MM.1S (cell line): ENCODE measurements around the gene KRT6C.

Source experiments
- DNase-seq: peaks from one replicate; pipeline ENCODE4 v3.0.0-alpha.2; 2015
- H2AFZ ChIP-seq: fragments of 300-600 bp; sonication (generic); 2 replicates; pipeline ENCODE4 v1.6.0; 2016; ENCODE audit warnings: antibody characterized with exemption, low read length
- H3F3A ChIP-seq: fragments of 300-600 bp; sonication (generic); 2 replicates; pipeline ENCODE4 v1.6.1; 2016; ENCODE audit warnings: mild to moderate bottlenecking, antibody characterized with exemption, low read length, moderate library complexity, mixed read lengths; ENCODE audit not compliant: insufficient read depth
- H3K27ac ChIP-seq: fragments of 300-600 bp; sonication (generic); 2 replicates; pipeline ENCODE4 v1.5.1; 2016; ENCODE audit warnings: mild to moderate bottlenecking, low read length
- H3K27me3 ChIP-seq: fragments of 300-600 bp; sonication (generic); replicated peaks from 2 replicates; pipeline ENCODE4 v1.6.0; 2016; ENCODE audit warnings: low read length; ENCODE audit not compliant: insufficient read depth
- H3K36me3 ChIP-seq: fragments of 300-600 bp; sonication (generic); replicated peaks from 2 replicates; pipeline ENCODE4 v1.6.1; 2016; ENCODE audit warnings: mild to moderate bottlenecking, low read length, mixed read lengths; ENCODE audit not compliant: insufficient read depth
- H3K4me1 ChIP-seq: fragments of 300-600 bp; sonication (generic); 2 replicates; pipeline ENCODE4 v1.6.1; 2016; ENCODE audit warnings: low read length, mixed read lengths
- H3K4me2 ChIP-seq: fragments of 300-600 bp; sonication (generic); 2 replicates; pipeline ENCODE4 v1.6.0; 2016; ENCODE audit warnings: low read depth, low read length
- H3K4me3 ChIP-seq: fragments of 300-600 bp; sonication (generic); 2 replicates; pipeline ENCODE4 v1.5.1; 2016; ENCODE audit warnings: low read length, mixed read lengths
- H3K79me2 ChIP-seq: fragments of 300-600 bp; sonication (generic); 2 replicates; pipeline ENCODE4 v1.6.1; 2016; ENCODE audit warnings: mixed run types, low read length, mixed read lengths
- H3K9ac ChIP-seq: fragments of 300-600 bp; sonication (generic); 2 replicates; pipeline ENCODE4 v1.6.1; 2016; ENCODE audit warnings: low read length, mixed read lengths
- H3K9me2 ChIP-seq: fragments of 300-600 bp; sonication (generic); replicated peaks from 2 replicates; pipeline ENCODE4 v1.6.1; 2016; ENCODE audit warnings: mild to moderate bottlenecking, low read length, mixed read lengths; ENCODE audit not compliant: insufficient read depth
- H3K9me3 ChIP-seq: fragments of 300-600 bp; sonication (generic); replicated peaks from 2 replicates; pipeline ENCODE4 v1.6.1; 2016; ENCODE audit warnings: mild to moderate bottlenecking, low read length, mixed read lengths; ENCODE audit not compliant: insufficient read depth
- H4K20me1 ChIP-seq: fragments of 300-600 bp; sonication (generic); 2 replicates; pipeline ENCODE4 v1.6.1; 2016; ENCODE audit warnings: mild to moderate bottlenecking, low read length, moderate library complexity, mixed read lengths; ENCODE audit not compliant: insufficient read depth
- CTCF ChIP-seq: fragments of 300-600 bp; sonication (generic); IDR thresholded peaks from 2 replicates; pipeline ENCODE4 v1.5.1; 2016; ENCODE audit warnings: antibody characterized with exemption, low read length, mixed read lengths
- EZH2 ChIP-seq: fragments of 300-600 bp; sonication (generic); optimal IDR thresholded peaks from 2 replicates; pipeline ENCODE3; 2017; ENCODE audit warnings: low read depth, mild to moderate bottlenecking, antibody characterized with exemption, low read length, mixed read lengths
- EZH2phosphoT487 ChIP-seq: fragments of 300-600 bp; sonication (generic); IDR thresholded peaks from 2 replicates; pipeline ENCODE4 v1.6.1; 2018; ENCODE audit warnings: antibody characterized with exemption, low read length

Gene KRT6C

GRCh38 chr12:52428121-52428520, 45.5 kb downstream of the KRT6C start:
- Histone ChIP-seq H4K20me1 (no peaks in the 10 kb centered on the region), H3F3A (no peaks in the 10 kb centered on the region), H3K9ac (no peak overlapping the region), H3K4me1 (no peaks in the 10 kb centered on the region), H3K27me3 (peaks cover 83% of the 10 kb centered on the region), H3K4me3 (no peak overlapping the region), H3K9me2 (no peaks in the 10 kb centered on the region), H3K36me3 (no peaks in the 10 kb centered on the region), H3K27ac (no peak overlapping the region), H3K79me2 (no peaks in the 10 kb centered on the region), H3K9me3 (no peaks in the 10 kb centered on the region), H3K4me2 (no peak overlapping the region), H2AFZ (no peak overlapping the region)
- TF ChIP-seq EZH2phosphoT487 (no peak), CTCF (peak; percentile 16; the same call in 1 of the 2 replicates), EZH2 (no peak)
- DNase-seq = no peak

GRCh38 chr12:52427083-52427482, 46.5 kb downstream of the KRT6C start:
- Histone ChIP-seq H3K27ac (no peak overlapping the region), H3K4me3 (no peak overlapping the region), H3K79me2 (no peaks in the 10 kb centered on the region), H3K4me1 (no peaks in the 10 kb centered on the region), H3K4me2 (no peak overlapping the region), H3K27me3 (peaks cover 76% of the 10 kb centered on the region), H2AFZ (no peak overlapping the region), H3K9ac (no peak overlapping the region), H4K20me1 (no peaks in the 10 kb centered on the region), H3F3A (no peaks in the 10 kb centered on the region), H3K9me2 (no peaks in the 10 kb centered on the region), H3K9me3 (no peaks in the 10 kb centered on the region), H3K36me3 (no peaks in the 10 kb centered on the region)
- no peak for DNase-seq
- no peak for TF ChIP-seq EZH2phosphoT487
- TF ChIP-seq CTCF = no peak
- no peak for TF ChIP-seq EZH2

- no peak overlapping the region for H3K9ac ChIP-seq
- no peaks in the 10 kb centered on the region for H3K9me2 ChIP-seq
- no peak overlapping the region for H3K27ac ChIP-seq
- no peak overlapping the region for H3K4me3 ChIP-seq
- no peak for TF ChIP-seq EZH2
- no peak for TF ChIP-seq EZH2phosphoT487
- TF ChIP-seq CTCF = no peak
- no peaks in the 10 kb centered on the region for H4K20me1 ChIP-seq
- no peak for DNase-seq
- H3K36me3 ChIP-seq = no peaks in the 10 kb centered on the region
- no peaks in the 10 kb centered on the region for H3K9me3 ChIP-seq
- H3K4me2 ChIP-seq = no peak overlapping the region
- H3K4me1 ChIP-seq = no peaks in the 10 kb centered on the region
- no peaks in the 10 kb centered on the region for H3K79me2 ChIP-seq
- H3F3A ChIP-seq = no peaks in the 10 kb centered on the region
- peaks cover 65% of the 10 kb centered on the region for H3K27me3 ChIP-seq
- H2AFZ ChIP-seq = no peak overlapping the region
These were observed 47.6 kb downstream of the KRT6C start for GRCh38 chr12:52426034-52426433.

GRCh38 chr12:52425466-52425865, 48.1 kb downstream of the KRT6C start:
- H3K9ac ChIP-seq = no peak overlapping the region
- peaks cover 60% of the 10 kb centered on the region for H3K27me3 ChIP-seq
- no peaks in the 10 kb centered on the region for H3F3A ChIP-seq
- H3K27ac ChIP-seq = no peak overlapping the region
- no peaks in the 10 kb centered on the region for H3K79me2 ChIP-seq
- H3K4me3 ChIP-seq = no peak overlapping the region
- no peak for DNase-seq
- H3K4me2 ChIP-seq = no peak overlapping the region
- H2AFZ ChIP-seq = no peak overlapping the region
- no peaks in the 10 kb centered on the region for H3K9me3 ChIP-seq
- no peaks in the 10 kb centered on the region for H3K4me1 ChIP-seq
- no peaks in the 10 kb centered on the region for H4K20me1 ChIP-seq
- no peaks in the 10 kb centered on the region for H3K36me3 ChIP-seq
- H3K9me2 ChIP-seq = no peaks in the 10 kb centered on the region
- TF ChIP-seq EZH2 (no peak), CTCF (no peak), EZH2phosphoT487 (no peak)
